CD4-positive, alpha-beta T cell treated with Interleukin-10 for 1 hour (primary cell): ENCODE data around the gene NAP1L5.

Experiments
- DNase-seq: peaks from one replicate; pipeline ENCODE4 v3.0.0-alpha.2; 2020

NAP1L5 gene

DNA sequence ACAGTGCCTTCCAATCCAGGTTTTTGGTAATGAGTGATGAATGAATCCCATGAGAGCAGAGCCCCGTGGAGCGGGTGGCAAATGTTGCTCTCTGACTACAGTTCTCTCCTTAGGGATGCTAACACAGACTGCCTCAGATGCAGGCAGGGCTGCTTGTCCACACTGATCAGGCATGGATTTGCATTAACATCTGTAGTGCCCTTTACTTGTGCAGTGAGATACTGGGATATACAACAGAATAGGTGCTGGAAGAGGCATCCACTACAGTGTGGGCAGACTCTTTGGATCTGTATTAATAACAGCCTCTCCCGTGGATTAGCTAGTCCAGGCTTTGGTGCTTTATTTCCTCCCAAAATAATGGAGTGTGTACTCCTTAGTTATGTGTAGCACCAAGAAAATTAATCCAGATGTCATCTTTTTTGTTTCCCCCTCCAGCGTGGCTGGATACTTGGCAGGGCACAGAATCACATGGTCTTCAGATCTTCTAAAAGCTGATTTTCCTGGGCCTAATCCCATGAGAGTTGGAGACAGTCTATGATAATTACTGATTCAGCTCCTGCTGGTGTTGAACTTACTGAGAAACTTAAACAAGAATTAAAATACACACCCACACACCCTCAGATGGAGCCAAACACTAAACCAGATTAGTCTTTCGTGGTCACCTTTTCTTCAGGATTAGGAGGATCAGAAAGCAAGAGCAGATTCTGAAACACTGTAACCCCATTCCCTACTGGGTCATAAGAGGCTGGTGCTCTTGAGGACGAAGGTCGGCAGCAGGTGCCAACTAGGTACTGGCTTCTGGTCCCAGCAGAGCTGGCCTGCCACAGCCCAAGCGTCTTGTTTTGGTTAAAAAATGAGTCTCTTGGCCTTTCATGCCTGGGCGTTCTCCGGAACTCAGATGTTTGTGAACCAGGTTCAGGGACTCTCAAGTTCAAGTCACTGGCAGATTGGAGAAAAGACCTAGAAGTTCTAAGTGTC is 23.1 kb upstream of the NAP1L5 start:
- no peak for DNase-seq

DNA sequence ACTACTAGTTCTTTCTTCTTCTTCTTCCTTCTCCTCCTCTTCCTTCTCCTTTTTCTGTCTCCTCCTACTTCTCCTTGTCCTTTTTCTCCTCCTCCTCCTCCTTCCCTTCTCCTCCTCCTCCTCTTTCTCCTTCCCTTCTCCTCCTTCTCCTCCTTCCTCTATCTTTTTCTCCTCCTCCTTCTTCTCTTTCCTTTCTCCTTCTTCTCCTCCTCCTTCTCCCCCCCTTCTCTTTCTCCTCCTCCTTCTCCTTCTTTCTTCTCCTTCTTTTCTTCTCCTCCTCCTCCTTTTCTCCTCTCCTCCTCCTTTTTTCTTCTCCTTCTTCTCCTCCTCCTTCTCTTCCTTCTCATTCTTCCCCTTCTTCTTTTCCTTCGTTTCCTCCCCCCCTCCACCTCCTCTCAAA is 21.8 kb upstream of the NAP1L5 start:
- DNase-seq: no peak

DNA sequence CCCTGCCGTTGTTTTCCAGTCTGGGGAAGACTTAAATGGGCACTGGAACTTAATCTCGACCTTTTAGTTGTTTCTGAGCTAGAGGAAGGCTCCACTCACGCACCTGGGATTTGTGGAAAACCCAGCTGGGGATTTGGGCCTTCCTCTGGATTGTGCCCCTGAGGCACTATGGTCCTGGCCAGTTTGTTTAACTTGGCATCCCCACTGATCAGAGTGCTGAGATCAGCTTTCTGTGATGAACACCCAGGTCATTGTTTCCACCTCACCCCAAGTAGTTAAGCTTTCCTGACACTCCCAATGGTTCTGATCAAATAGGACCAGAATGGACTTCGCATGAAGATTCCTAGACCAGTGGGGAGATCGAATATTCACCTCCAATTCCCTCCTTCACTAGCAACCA is 20.5 kb upstream of the NAP1L5 start:
- DNase-seq: no peak

DNA sequence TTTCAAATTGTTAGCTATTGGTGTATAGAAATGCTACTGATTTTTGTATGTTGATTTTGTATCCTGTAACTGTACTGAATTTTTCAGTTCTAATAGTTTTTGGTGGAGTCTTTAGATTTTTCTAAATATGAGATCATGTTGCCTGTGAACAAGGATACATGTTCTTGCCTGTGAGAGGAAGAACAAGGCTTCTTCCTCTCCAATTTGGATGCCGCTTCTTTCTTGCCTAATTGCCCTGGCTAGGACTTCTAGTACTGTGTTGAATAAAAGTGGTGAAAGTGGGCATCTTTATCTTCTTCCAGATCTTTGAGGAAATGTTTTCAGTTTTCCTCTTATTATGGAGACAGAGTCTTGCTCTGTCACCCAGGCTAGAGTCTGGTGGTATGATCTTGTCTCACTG is 16.2 kb upstream of the NAP1L5 start:
- DNase-seq: no peak

DNA sequence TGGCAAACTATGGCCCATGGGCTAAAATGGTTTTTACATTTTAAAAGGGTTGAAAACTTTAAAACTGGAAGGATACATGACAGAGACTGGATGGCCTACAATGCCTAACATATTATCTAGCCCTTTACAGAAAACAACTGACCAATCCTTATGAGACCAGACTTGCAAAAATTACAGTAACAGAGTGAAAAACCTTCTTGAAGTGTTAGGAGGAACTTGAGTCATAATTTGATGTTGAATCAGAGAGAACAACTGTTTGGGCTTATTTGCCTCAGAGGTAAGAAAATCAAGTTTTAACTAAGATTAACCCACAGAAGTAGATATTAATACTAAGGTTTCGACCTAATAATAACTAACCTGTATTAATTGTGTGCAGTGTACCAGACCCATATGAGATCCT is 12.4 kb upstream of the NAP1L5 start:
- no peak for DNase-seq

DNA sequence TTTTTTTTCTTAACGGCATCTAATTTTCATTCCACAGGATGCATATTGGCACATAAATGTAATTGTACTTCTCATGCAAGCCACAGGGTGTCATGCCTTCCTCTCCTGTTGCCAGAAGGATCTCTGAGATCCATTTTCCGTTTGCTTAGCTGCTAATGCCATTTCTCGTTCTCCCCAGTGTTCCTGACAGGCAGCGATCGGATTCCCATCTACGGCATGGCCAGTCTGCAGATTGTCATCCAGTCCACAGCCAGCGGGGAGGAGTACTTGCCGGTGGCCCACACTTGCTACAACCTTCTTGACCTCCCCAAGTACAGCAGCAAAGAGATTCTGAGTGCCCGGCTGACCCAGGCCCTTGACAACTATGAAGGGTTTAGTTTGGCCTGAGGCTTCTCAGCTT is 8.9 kb upstream of the NAP1L5 start:
- no peak for DNase-seq

DNA sequence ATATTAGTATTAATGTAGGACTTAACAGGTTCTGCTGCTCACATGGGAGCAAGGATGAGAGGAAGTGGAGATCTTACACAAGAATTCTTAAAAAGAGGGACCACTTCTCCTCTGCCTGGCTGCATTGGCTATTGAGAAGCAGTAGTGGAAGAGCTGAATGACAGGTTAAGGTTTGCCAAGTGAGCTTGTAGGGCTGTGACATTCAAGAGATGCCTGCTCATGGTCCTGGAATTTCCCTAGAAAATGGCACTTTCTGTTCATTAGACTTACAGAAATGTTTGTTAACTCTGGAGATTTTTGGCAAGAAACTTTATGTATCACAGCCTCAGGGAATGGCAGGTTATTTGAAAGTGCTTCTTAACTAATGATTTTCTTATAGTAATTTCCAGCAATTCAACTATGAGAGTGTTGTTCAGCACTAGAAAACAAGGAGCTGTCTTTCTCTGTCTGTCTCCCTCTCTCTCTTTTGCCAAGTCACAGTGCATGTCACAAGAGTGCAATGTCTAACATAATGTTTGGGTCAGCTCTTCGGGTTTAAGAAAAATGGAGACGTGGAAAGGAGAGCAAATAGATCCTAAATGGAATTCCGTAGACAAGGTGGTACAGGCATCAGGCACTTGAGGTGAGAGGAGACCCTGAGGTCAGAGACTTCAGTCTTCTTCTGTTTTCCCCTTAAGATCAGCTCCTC is 8.3 kb upstream of the NAP1L5 start:
- no peak for DNase-seq

DNA sequence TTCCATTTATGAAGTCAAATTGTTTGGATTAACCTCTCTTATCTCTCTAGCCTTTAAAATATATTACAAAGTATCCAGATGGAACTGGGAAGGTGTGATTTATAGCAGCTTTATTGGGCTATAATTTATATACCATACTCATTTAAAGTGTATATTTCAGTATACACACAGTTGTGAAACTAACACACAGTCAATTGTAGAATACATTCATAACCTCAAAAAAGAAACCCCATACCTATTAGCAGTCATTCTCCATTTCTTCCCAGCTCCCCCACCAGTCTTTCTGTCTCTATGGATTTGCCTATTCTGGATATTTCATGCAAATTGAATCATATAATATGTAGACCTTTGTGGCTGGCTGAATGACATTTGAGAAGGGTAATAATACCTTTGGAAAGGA is 7.6 kb upstream of the NAP1L5 start:
- no peak for DNase-seq

DNA sequence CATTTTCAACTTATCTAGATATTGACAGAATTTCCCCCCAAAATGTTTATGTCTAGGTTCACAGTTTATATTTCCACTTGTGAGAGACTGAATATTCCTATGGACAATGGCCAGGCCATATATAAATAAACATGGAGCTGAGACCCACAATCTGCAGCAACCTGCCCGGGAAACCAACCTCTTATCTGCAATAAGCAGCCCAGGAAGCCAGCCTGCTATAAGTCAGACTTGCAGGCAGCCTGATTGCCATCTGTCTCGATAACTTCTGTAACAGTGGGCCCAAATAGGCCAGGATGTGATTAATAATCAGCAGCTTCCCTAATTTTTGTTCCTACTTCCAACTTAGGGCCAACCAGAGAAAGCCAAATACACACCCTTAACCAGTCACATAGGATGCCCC is 5.2 kb upstream of the NAP1L5 start:
- DNase-seq: no peak

DNA sequence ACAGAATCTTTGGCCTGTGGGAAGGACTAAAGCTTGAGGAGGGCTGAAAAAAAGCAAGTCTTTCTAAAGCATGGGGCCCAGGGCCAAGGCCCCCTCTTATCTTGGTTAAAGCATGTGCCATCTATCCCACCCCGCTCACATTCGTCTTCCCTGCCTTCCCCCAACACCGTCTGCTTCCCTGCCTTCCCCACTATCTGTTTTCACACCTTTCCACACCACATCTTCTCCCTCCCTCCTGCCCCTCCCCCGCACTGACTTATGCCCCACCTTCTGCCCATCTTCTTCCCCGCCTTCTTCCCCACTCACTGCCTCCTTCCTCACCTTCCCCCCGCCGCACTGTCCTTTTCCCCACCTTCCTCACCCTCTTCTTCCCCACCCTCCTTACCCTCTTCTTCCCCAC is 890 bp upstream of the NAP1L5 start:
- no peak for DNase-seq

DNA sequence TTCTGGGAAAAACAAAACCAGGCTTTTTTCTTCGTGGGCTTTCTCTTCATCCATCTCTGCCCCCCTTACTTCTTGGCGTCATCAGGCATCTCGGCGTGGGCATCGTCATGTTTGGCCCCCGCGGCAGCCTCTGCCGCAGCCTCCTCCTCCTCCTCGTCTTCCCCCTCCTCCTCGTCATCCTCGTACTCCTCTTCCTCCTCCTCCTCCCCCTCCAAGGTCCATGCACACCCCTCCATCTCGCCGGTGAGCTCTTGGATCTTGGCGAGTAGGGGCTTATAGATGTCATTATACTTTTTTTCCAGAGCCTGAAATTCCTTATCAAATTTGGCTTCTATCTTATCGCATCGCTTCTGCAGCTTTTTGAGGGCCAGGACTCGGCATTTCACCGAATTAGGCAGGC is 488 bp downstream of the NAP1L5 start:
- DNase-seq: peak; percentile 36

DNA sequence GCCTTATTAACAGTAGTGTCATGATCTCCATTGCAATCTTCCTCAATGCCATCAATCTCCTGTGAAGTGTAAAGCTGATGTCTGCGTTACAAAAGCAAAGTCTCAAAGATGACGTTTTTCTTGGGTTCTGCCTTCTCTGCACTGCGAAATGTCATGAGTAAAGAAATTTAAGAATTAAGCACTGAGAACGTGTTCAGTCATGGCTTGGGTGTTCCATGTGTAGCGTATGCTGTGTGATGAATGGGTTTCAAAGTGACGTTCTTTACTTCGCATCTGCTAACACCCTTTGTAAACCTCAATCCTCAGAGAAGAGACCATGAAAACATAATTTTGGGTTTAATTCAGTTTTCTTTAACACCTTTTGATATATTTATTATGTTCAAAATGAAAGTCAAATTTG is 999 bp downstream of the NAP1L5 start:
- DNase-seq: no peak

DNA sequence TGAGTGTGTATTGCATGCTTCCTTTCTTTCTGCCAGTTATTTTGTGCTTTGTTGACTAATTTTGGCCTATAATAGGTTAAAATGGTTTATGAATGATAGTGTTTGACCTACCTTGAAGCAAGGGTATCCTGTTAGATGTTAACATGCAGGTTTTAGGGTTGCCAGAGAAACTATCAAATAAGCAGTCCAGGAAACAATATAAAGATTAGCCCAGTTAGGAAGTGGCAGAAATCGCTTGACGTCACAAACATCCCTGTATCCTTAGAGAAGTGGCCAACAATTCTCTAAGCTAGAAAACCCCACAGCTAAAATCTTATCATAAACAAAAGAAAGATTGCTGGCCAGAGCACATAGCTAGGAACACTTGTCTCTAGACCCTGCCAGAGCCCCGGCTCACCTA is 3.8 kb downstream of the NAP1L5 start:
- no peak for DNase-seq

DNA sequence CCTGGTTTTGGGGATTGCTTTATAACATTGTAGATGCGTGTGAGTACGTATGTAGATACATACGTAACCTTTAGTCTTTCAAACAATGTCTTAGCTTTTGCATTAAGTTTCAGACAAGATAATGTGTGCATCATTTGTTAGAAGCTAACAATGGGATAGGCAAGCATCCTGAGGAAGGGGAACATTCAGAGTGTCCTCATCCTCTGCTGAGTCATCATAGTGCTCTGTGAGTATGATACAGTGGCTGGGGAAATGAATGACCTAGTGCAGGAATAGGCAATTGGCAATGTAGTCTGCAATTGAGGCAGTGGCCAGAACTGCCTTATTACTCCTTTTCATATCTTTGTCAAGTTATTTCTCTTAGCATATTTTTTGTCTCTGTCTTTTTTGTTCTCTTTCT is 7.3 kb downstream of the NAP1L5 start:
- no peak for DNase-seq

DNA sequence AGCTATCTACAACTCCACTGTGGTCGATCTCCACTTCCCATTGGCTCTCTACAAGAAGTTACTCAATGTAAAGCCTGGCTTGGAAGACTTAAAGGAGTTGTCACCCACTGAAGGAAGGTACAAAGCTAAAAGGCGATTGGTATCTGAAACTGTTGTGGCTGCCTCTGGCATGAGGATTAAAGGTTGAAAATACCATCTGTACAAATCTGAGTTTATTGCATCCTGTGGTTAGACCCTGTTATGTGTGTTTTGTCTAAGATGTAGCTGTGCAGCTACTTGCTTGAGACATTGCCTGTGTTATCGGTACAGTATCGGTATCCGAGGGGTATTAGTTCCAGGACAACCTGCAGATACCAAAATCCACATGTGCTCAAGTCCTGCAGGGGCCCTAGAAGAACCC is 16.4 kb downstream of the NAP1L5 start:
- no peak for DNase-seq

DNA sequence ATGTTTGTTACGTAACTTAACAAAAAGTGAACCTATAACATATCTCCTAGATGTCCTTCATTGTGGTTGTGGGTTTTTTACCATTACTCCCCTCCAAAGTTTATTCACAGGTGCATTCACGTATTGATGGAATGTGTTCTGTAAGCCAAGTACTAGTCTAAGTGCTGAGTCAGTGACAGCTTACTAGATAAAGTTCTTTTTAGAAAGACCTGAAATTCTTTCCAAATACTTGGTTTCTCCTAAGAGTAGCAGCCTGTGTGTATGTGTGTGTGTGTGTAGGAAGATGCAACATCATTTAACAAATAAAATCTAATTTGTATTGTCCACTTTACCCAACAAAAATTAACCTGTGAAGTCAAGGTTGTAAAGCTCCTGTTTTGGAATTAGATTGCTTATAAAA is 22.1 kb downstream of the NAP1L5 start:
- no peak for DNase-seq

DNA sequence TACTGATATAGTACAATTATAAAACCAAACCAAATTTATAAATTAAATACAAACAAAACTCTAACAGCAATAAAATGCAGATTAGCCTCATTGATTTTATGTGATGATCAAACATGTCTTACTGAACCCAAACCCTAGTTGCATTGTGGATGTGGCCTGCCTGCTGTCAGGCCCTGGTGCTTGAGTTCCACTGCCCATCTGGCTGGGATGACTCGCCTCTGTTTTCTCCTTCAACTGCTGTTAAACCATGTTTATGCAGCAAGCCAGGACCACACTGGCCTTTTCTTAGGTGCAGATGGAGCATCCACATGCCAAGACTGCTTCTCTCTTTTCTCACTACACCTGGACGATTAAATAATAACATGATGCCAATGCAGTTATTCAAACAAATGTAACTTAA is 22.6 kb downstream of the NAP1L5 start:
- no peak for DNase-seq

DNA sequence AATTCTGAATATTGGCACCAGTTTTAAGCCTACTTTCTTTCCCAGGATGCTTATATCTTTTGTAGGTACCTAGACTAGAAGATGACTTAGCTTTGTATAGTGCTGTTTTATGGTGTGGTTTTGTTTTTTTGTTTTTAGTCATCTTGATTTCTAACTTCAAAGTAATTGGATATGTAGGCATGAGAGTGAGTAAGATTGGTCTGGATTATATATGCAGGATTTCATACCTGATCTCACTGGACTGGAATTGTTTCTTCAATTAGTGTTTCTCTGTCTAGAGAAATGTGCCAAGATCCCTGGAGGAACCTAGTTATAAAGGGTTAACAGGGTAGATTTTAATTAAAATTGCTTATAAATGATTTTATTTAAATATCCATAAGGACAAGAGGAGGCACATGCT is 23.1 kb downstream of the NAP1L5 start:
- DNase-seq: no peak

DNA sequence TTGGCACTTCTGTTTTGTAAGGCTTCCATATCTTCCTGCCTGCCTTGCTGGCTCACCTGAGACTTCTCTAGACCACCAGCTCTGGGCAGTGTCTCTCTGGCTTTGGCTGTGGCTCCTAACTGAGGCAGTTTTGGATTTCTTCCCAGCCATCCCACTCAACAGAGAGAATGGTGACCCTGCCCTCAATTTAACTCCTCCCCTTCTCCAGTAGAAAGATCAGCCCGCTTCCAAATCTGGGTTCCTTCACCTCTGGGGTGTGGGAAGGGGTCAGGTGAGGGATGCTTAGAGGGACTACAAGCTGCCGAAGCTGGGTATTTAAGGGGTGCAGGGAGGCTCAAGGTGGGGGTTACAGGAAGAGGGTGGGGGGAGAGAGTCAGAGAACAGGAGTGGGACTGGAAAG is 23.7 kb downstream of the NAP1L5 start:
- DNase-seq: no peak

DNA sequence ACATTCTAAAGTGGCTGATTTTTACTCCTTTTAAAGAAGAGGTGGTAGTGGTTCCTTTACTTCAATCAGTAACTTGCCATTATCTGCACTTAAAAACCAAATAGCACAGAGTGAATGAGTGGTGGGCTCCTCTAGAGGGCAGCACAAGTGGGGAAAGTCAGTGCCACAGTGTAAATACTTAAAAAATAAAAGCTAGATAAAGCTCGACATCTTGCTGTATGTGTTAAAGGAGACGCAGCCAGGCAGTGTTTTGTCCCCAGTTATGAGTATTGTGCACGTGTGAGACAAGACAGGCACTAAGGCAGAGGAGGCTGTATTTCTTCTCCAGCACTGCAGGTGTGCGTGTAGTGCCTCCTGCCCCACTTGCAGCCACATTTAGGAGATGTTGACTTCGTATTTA is 24.6 kb downstream of the NAP1L5 start:
- DNase-seq: peak; percentile 31

DNA sequence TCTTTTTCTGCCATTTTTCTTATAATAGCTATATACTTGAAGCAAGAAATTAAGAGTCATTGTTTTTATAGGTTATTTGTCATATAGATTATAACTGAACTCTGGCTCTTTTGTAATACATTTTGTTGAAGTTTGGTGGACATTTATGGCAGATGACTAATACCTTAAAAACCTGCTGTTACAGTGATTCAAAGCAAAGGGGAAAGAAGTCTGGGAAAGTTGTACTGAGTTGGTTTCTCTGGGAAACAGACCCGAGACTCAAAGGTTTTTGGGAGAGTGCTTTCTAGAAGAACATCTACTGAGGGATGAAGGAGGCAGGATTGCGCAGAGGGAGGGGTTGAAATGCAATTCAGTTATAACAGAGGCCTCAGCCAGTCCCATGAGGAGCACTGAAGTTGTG is 35.9 kb downstream of the NAP1L5 start:
- no peak for DNase-seq

DNA sequence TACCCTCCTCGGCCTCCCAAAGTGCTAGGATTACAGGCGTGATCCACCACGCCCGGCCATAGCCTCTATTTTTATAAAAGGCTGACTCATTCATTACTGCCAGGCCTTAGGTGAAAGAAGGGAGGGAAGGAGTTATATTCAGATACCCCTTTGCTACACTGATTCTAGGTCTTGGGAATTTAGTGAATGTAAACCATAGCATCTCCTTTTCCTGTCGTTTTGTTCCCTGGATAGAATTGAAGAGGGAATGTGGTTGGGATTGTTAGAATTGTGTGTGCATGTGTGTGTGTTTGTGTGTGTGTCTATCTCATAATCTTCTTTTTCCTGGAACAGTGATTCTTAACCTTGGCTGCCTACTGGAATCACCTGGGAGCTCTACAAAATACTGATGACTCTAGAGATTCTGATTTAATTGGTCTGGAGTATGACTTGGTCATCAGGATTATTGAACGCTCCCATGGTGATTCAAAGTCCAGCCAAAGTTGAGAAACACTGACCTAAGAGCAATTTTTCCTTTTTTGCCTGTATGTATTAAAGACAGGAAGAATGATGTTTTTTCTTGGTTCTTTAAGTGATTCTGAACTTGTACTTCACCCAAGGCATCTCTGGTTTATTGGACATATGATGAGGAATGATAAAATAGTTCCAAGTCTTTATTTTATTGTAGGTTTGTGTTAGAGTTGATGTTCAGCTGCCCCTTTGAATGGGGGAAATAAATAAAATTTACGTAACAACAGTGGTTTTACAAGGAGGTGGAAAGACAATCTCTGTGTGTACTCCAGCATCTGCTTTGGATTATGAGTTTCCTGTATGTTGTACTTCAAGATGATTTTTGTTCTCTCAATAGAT is 37.0 kb downstream of the NAP1L5 start:
- no peak for DNase-seq

DNA sequence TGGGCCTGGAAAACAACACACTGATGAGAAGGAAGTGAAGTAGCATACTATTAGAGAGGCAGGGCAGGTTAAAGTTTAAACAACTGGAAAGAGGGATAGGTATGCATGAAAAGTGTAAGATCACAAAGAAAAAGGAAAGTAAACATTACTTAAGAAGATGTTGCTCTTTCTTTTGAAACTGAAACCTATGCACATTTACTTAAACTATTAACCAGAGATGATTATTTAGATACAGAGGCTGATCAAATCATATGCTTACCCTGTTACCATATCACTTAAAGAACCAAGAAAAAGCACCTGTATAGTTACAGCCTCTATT is 37.8 kb downstream of the NAP1L5 start:
- no peak for DNase-seq
